HepG2 (cell line): ENCODE data around the gene AHCTF1. TPM values are rescaled to one million over a fixed set of nuclear protein-coding genes. Genes with fewer than 3 reads are reported as not detected.

Source experiments
- ATF1 ChIP-seq: IDR thresholded peaks from 2 replicates; pipeline ENCODE4 v1.6.1; 2016; ENCODE audit warnings: mild to moderate bottlenecking, control low read depth
- ATF3 ChIP-seq: sonication (generic); formaldehyde crosslinking; IDR thresholded peaks from 2 replicates; pipeline ENCODE4 v1.4.0; 2020; ENCODE audit warnings: missing genetic modification reagents
- CREB3 ChIP-seq: sonication (generic); formaldehyde crosslinking; IDR thresholded peaks from 2 replicates; pipeline ENCODE4 v1.5.0; 2020; ENCODE audit warnings: missing genetic modification reagents
- EHMT2 ChIP-seq: fragments of 200-600 bp; sonication (generic); IDR thresholded peaks from 2 replicates; pipeline ENCODE4 v1.7.0; 2017; ENCODE audit warnings: antibody characterized with exemption, low read depth, low read length, borderline replicate concordance
- FOXO1 ChIP-seq: sonication (generic); formaldehyde crosslinking; IDR thresholded peaks from 2 replicates; pipeline ENCODE4 v1.4.0; 2020; ENCODE audit warnings: missing genetic modification reagents
- IRF2 ChIP-seq: IDR thresholded peaks from 2 replicates; pipeline ENCODE4 v1.6.1; 2018; ENCODE audit warnings: missing genetic modification reagents, missing compliant biosample characterization
- KLF15 ChIP-seq: sonication (generic); formaldehyde crosslinking; IDR thresholded peaks from 2 replicates; pipeline ENCODE4 v1.8.1; 2023; ENCODE audit warnings: borderline replicate concordance, mild to moderate bottlenecking, inconsistent platforms, missing genetic modification reagents, mixed read lengths
- MED8 ChIP-seq: sonication (generic); formaldehyde crosslinking; IDR thresholded peaks from 2 replicates; pipeline ENCODE4 v1.8.1; 2023; ENCODE audit warnings: mild to moderate bottlenecking, missing genetic modification reagents; ENCODE audit not compliant: insufficient replicate concordance
- NFAT5 ChIP-seq: sonication (generic); formaldehyde crosslinking; IDR thresholded peaks from 2 replicates; pipeline ENCODE4 v1.4.0; 2020; ENCODE audit warnings: missing genetic modification reagents
- PPARG ChIP-seq: conservative IDR thresholded peaks from 2 replicates; pipeline ENCODE4 v1.6.1; 2016; ENCODE audit warnings: missing biosample characterization, missing genetic modification reagents
- TCF12 ChIP-seq, 2 experiments: fragments of 450-650 bp in 1 of 2; sonication (generic) in 1 of 2; formaldehyde crosslinking in 1 of 2; IDR thresholded peaks; 2 replicates each; pipeline versions ENCODE4 v1.6.1 to v1.8.0; 2017 to 2022; ENCODE audit warnings: antibody characterized with exemption in 1 of 2, mild to moderate bottlenecking in 1 of 2, missing genetic modification reagents in 1 of 2, moderate library complexity in 1 of 2
- TFDP2 ChIP-seq: sonication (generic); formaldehyde crosslinking; IDR thresholded peaks from 2 replicates; pipeline ENCODE4 v1.4.0; 2020; ENCODE audit warnings: missing genetic modification reagents
- TMF1 ChIP-seq: sonication (generic); formaldehyde crosslinking; IDR thresholded peaks from 2 replicates; pipeline ENCODE4 v1.8.1; 2022; ENCODE audit warnings: low read depth, missing genetic modification reagents
- TRIM22 ChIP-seq: fragments of 450-650 bp; IDR thresholded peaks from 2 replicates; pipeline ENCODE4 v1.6.1; 2017
- ZBTB1 ChIP-seq: sonication (generic); formaldehyde crosslinking; IDR thresholded peaks from 2 replicates; pipeline ENCODE4 v1.4.0; 2020; ENCODE audit warnings: missing genetic modification reagents, borderline replicate concordance
- ZFP36L2 ChIP-seq: sonication (generic); formaldehyde crosslinking; IDR thresholded peaks from 2 replicates; pipeline ENCODE4 v1.4.0; 2020; ENCODE audit warnings: missing genetic modification reagents
- ZFP41 ChIP-seq: sonication (generic); formaldehyde crosslinking; IDR thresholded peaks from 2 replicates; pipeline ENCODE4 v1.4.0; 2020; ENCODE audit warnings: mild to moderate bottlenecking, missing genetic modification reagents, borderline replicate concordance
- ZNF274 ChIP-seq: sonication (generic); formaldehyde crosslinking; IDR thresholded peaks from 2 replicates; pipeline ENCODE4 v1.5.1; 2020; ENCODE audit warnings: mild to moderate bottlenecking, missing genetic modification reagents
- ZNF615 ChIP-seq: sonication (generic); formaldehyde crosslinking; IDR thresholded peaks from 2 replicates; pipeline ENCODE4 v1.5.0; 2020; ENCODE audit warnings: mild to moderate bottlenecking, missing genetic modification reagents, borderline replicate concordance
- ZNF678 ChIP-seq: sonication (generic); formaldehyde crosslinking; IDR thresholded peaks from 2 replicates; pipeline ENCODE4 v1.4.0; 2020; ENCODE audit warnings: mild to moderate bottlenecking, missing genetic modification reagents
- ZNF720 ChIP-seq: sonication (generic); formaldehyde crosslinking; IDR thresholded peaks from 2 replicates; pipeline ENCODE4 v1.4.0; 2020; ENCODE audit warnings: missing genetic modification reagents
- polyA plus RNA-seq, 8 experiments: library from polyadenylated mRNA; depleted of rRNA in 3 of 8; stranded (reverse) in 7 of 8; unstranded in 1 of 8; fragments of >200 nt; fragmentation: Illumina TruSeq in 4 of 8; extraction: Trizol in 4 of 8; gene quantifications; 2 replicates each; pipeline versions ENCODE4 v1.2.1 to v1.2.3, GENCODE V29; 2011 to 2016; ENCODE audit warnings: low read depth in 4 of 8, missing spikeins in 1 of 8, mixed read lengths in 1 of 8; ENCODE audit not compliant: insufficient read depth in 1 of 8
- total RNA-seq, 5 experiments: library from RNA; depleted of rRNA; stranded (reverse); fragments of >200 nt; fragmentation: Illumina TruSeq; extraction: Trizol; gene quantifications; 2 replicates each; pipeline ENCODE4 v1.2.3, GENCODE V29; 2016; ENCODE audit warnings: low read depth in 1 of 5

AHCTF1 gene
- total and polyA plus RNA-seq, 2 of the 13 experiments (the other 11 are each of a cell fraction or from before 2014, with no cell fraction given) = 16.6 to 45.9 TPM

GRCh38 chr1:246930830-246931548 is 759 bp downstream of the AHCTF1 start (continued):
- TF ChIP-seq ZBTB1 (CRISPR knock-in tag) = peak; percentile 42; the same call in 1 of the 2 replicates
- no peak for TF ChIP-seq ZNF720 (CRISPR knock-in tag)
- no peak for TF ChIP-seq ATF1 (CRISPR knock-in tag)
- peak; percentile 28; the same call in 1 of the 2 replicates for TF ChIP-seq NFAT5 (CRISPR knock-in tag)
- 0 out of 2 replicates have a peak, but pooled peaks have one; percentile 38 for TF ChIP-seq KLF15 (CRISPR knock-in tag)
- TF ChIP-seq ATF3 (CRISPR knock-in tag) = 0 out of 2 replicates have a peak, but pooled peaks have one; percentile 41
- TF ChIP-seq TRIM22 = no peak
- TF ChIP-seq MED8 (CRISPR knock-in tag) = no peak
- TF ChIP-seq PPARG = no peak
- no peak for TF ChIP-seq ZNF678 (CRISPR knock-in tag)
- no peak for TF ChIP-seq EHMT2
- no peak; the same call in 1 of the 2 replicates for TF ChIP-seq TFDP2
- TF ChIP-seq TCF12 (IDR thresholded peaks at IDR 0.05) = no peak
- TF ChIP-seq TCF12 (CRISPR knock-in tag; IDR thresholded peaks at IDR 0.05) = no peak
- TF ChIP-seq ZNF274 = no peak; the same call in 1 of the 2 replicates
- no peak for TF ChIP-seq FOXO1 (CRISPR knock-in tag)
- TF ChIP-seq IRF2 (CRISPR knock-in tag) = no peak
- TF ChIP-seq ZNF615 (CRISPR knock-in tag) = no peak
- no peak for TF ChIP-seq ZFP41
- no peak for TF ChIP-seq ZFP36L2 (CRISPR knock-in tag)
- TF ChIP-seq TMF1 (CRISPR knock-in tag) = no peak
- peak; percentile 62; the same call in 1 of the 2 replicates for TF ChIP-seq CREB3
